H54 (cell line): Measurements from ENCODE around the gene SRCAP.
A peak's percentile ranks its signal among the peaks of the same experiment; 100 is the strongest.

Experiments
- DNase-seq: peaks from one replicate; pipeline ENCODE4 v3.0.0; 2011; ENCODE audit warnings: low spot score, mixed read lengths; ENCODE audit not compliant: insufficient read length
- FAIRE-seq: peaks from 3 replicates; lab custom pipeline; 2011; peaks lifted over from hg19 to GRCh38; lab: Jason Lieb, UNC
- POLR2A ChIP-seq: IDR thresholded peaks from 2 replicates; pipeline ENCODE4 v1.6.1; 2011; ENCODE audit warnings: low read depth, mild to moderate bottlenecking, low read length

Gene SRCAP

DNA sequence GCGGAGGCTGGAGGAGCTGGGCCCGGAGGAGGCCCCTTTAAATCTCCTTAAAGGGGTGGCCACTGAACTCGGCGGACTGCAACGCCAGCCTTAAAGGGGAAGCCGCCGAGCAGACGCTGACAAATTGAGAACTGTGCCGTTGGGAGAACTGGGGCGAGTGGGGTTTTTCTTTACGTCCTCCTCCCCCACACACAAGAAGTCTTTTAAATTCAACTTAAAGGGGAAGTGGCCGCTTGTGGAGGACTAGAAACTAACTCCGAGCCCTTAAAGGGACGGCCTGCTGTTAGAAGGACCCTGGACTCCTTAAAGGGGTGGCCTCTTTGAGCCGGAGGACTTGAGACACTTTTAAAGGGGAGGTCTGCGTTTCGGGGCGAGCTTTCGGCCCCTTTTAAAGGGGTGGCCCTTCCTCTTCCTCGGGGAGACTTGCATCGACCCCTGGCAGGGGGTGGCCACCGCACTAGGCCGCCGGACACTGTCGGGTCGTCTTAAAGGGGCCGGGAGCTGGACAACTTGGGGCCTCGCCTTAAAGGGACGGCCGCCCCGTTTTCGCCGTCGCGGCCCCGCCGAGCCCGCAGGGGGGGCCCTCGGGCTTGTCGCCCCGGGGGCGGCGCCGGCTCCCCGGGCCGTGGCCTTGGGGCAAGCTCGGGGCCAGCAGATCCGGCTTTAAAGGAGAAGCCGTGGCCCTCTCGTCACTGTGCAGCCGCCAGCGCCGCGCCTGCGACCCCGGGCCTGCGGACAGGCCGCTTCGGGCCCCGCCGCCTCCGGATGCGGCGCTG lies 40.1 kb upstream of the SRCAP start:
- TF ChIP-seq POLR2A = no peak; the same call in 1 of the 2 replicates
- peak; percentile 75 for DNase-seq
- FAIRE-seq = no peak

- DNase-seq (no peak), FAIRE-seq (no peak)
- no peak for TF ChIP-seq POLR2A
Observed at GRCh38 chr16:30659507-30660423, 39.2 kb upstream of the SRCAP start.

- DNase-seq (no peak), FAIRE-seq (no peak)
- TF ChIP-seq POLR2A = no peak
Observed at GRCh38 chr16:30660424-30661261, 38.3 kb upstream of the SRCAP start.

- no peak for DNase-seq
- FAIRE-seq = no peak
- no peak for TF ChIP-seq POLR2A
Observed at GRCh38 chr16:30662449-30662848, 36.5 kb upstream of the SRCAP start.

- no peak for DNase-seq
- no peak for FAIRE-seq
- TF ChIP-seq POLR2A = no peak
Observed at GRCh38 chr16:30663038-30663437, 35.9 kb upstream of the SRCAP start.

GRCh38 chr16:30663820-30664219 lies 35.2 kb upstream of the SRCAP start:
- FAIRE-seq (no peak), DNase-seq (no peak)
- no peak for TF ChIP-seq POLR2A

GRCh38 chr16:30664616-30665109 lies 34.3 kb upstream of the SRCAP start:
- DNase-seq (no peak), FAIRE-seq (no peak)
- no peak for TF ChIP-seq POLR2A

DNA sequence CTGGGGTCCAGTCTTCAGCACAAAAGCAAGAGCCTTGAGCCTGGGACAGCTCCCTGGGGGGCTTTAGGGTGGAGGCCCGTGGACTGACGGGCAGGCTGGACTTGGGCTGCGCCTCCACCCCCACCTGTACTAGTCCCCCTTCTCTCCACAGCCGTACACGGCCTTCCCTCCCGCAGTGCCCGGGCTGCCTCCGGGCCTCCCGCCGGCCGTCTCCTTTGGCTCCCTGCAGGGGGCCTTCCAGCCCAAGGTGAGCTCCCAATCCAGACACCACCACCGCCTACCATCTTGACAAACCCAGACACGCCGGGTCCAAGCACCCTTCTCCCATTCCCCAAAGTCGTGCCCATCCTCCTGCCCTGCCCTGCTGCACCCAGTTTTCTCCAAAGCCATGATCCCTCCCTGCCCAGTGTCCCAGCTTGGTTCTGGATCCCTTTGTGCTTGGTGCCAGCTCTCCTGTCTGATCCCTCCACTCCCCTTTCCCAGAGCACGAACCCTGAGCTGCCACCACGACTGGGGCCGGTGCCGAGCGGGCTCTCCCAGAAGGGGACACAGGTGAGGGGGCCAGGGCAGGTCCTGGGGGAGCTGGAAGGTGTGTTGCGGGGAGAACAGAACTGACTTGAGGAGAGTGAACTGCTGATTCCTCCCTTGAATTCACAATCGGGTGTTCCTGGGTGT lies 33.7 kb upstream of the SRCAP start:
- FAIRE-seq (no peak), DNase-seq (no peak)
- no peak for TF ChIP-seq POLR2A

GRCh38 chr16:30665830-30666190 lies 33.2 kb upstream of the SRCAP start:
- DNase-seq (no peak), FAIRE-seq (no peak)
- TF ChIP-seq POLR2A = no peak

DNA sequence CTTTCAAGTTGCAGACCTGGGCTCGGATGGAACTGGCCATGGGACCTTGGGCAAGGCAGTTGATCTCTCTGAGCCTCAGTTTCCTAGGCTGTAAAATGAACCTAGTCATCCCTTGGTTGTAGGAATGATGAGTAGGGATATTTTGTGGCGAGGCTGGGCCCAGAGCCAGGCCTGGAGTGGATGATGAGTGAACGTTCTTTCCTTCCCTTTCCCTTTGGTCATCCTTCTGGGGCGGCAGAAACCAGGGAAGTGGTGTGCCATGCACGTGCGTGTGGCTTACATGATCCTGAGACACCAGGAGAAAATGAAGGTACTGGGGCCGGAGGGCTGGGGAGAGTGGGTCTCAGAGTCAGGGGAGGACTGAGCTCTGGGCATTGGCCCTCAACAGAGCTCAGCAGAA lies 32.3 kb upstream of the SRCAP start:
- DNase-seq (no peak), FAIRE-seq (no peak)
- TF ChIP-seq POLR2A = no peak

DNA sequence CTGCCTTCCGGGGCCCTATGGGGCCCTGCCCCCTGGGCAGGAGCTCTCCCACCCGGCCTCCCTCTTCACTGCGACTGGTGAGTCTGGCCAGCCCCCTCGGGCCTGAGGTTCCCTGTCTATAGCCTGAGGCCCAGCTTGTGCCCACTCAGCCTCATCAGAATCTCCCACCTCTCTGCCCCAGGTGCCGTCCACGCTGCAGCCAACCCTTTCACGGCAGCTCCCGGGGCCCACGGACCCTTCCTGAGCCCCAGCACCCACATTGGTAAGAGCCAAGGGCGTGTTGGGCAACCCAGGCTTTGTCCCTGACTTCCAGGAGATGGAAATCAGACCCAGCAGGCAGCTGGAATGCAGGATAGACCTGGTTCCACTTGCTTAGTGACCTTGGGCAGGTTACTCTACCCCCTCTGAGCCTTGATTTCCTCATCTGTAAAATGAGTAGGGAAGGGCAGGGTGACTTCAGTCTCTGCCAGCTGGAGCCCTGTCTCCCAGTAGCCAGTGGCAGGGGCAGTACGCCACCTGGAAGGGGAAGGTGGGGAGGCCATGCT lies 31.5 kb upstream of the SRCAP start:
- TF ChIP-seq POLR2A = no peak
- DNase-seq (no peak), FAIRE-seq (no peak)

- FAIRE-seq = no peak
- DNase-seq = no peak
- no peak for TF ChIP-seq POLR2A
Observed at GRCh38 chr16:30668393-30668792, 30.6 kb upstream of the SRCAP start.
